Body of pancreas (tissue), 4 donors: ENCODE data around the gene LAX1. TPM values are rescaled to one million over a fixed set of nuclear protein-coding genes. Genes with fewer than 3 reads are reported as not detected.
"Not testable (repeated sequence)": the region's sequence is repeated elsewhere in the genome, so short reads cannot be mapped to it uniquely, and the experiment has no call there.

Experiments used
- ATAC-seq: fragments of 150-250 bp; one replicate; pipeline ENCODE4 v1.9.1; 2016
- DNase-seq, 4 donors: peaks; one replicate each; pipeline ENCODE4 v3.0.0-alpha.2; 2019
- H3K27ac ChIP-seq, 4 donors: fragments of 200-600 bp; sonication (generic); 1 replicate in 3 of 4; 2 replicates in 1 of 4; pipeline versions ENCODE4 v1.5.1 to v1.6.1; 2016 to 2019; ENCODE audit warnings: mild to moderate bottlenecking in 1 of 4, mixed read lengths in 1 of 4, moderate library complexity in 1 of 4
- H3K27me3 ChIP-seq, 2 donors: fragments of 200-600 bp; sonication (generic); one replicate each; pipeline ENCODE4 v1.6.0; 2016; ENCODE audit warnings: mild to moderate bottlenecking in 1 of 2
- H3K36me3 ChIP-seq, 2 donors: fragments of 200-600 bp; sonication (generic); replicated peaks in 1 of 2; 2 replicates each; pipeline ENCODE4 v1.5.1; 2016; ENCODE audit warnings: low read depth in 2 of 2; ENCODE audit not compliant: insufficient read depth in 1 of 2
- H3K4me1 ChIP-seq: fragments of 200-600 bp; sonication (generic); one replicate; pipeline ENCODE4 v1.6.0; 2016
- H3K4me3 ChIP-seq, 2 donors: fragments of 200-600 bp; sonication (generic); 1 replicate in 1 of 2; 2 replicates in 1 of 2; pipeline ENCODE4 v1.5.1; 2016 to 2019
- H3K9me3 ChIP-seq, 3 donors: fragments of 200-600 bp; sonication (generic); 1 replicate in 2 of 3; 2 replicates in 1 of 3; pipeline ENCODE4 v1.5.1; 2016
- POLR2A ChIP-seq, 3 donors: fragments of 450-650 bp; IDR thresholded peaks; one replicate each; pipeline ENCODE4 v1.6.1; 2016; ENCODE audit warnings: antibody characterized with exemption in 3 of 3, mild to moderate bottlenecking in 2 of 3
- WGBS, 2 donors: methylation state at CpG; one replicate each; pipeline ENCODE4 v1.1.5; 2017; 5-methylcytosine and 5-hydroxymethylcytosine counted together
- intact Hi-C: fragments of 100-400 bp; cut with DNase I; formaldehyde crosslinking; loops from one replicate; pipeline ENCODE4 v1.15.1; 2023
- total RNA-seq, 2 donors: library from RNA; depleted of rRNA; stranded (reverse); fragments of >200 nt; gene quantifications; one replicate each; pipeline ENCODE4 v1.1.0, GENCODE V29; 2016
- TF ChIP-seq, protein P1 (sequence below), 7 experiments: fragments of 450-650 bp in 4 of 7; fragments of 200-600 bp in 3 of 7; sonication (generic) in 3 of 7; IDR thresholded peaks; one replicate each; pipeline ENCODE4 v1.5.1; 2016 to 2019; ENCODE audit warnings: antibody characterized with exemption in 7 of 7

The LAX1 gene
- total RNA-seq, 2 donors from 2014 or later: under 0.01 TPM; not detected in 1

DNA sequence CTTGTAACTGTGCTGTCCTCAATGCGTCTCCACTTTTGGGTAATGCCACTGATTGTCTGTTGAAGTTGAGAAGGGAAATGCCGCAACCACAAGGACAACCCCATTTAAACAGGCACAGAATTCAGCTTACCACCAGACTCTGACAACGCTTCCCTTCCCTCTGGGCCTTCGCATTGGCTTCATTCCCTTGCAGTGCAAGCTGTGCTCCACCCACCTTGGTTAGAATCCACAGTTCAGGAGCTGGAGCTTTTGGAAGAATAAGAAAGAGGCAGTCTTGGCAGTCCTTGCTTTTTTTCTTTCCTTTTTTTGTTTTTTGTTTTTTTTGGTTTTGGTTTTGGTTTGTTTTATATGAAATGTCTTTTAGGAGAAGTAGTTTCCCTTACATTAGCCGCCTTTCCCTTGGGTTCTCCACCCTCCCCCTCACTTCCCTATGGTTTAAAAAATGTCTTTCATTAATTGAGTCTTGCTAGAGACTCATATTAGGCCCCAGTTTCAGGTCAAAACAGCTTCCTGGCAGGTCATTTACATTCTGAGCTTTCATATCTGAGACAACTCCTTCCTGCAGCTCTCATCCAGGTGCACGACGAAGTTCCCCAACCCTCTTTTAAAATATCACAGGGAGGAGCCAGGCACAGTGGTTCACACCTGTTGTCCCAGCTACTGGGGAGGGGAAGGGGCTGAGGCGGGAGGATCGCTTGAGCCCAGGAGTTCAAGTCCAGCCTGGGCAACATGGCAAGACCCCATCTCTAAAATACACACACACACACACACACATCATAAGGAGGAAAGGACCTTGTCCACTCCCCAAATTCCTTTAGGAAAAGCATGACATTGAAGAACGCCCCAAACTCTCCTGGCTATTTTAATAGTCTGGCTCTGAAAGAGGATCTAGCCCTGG is 20.7 kb upstream of the LAX1 start:
- Histone ChIP-seq H3K36me3 (no peaks in the 10 kb centered on the region), H3K27ac (no peak overlapping the region), H3K4me3 (no peak overlapping the region), H3K9me3 (no peaks in the 10 kb centered on the region), H3K27me3 (no peaks in the 10 kb centered on the region), H3K4me1 (no peaks in the 10 kb centered on the region)
- WGBS, 2 donors: 72 to 84% methylated on average over 10 of the region's 10 CpGs
- DNase-seq (peak in 2 of 4 donors; percentile 14 to 34), ATAC-seq (peak; percentile 40)
- no peak for TF ChIP-seq POLR2A (IDR thresholded peaks at IDR 0.05)
- TF ChIP-seq, protein P1, sequence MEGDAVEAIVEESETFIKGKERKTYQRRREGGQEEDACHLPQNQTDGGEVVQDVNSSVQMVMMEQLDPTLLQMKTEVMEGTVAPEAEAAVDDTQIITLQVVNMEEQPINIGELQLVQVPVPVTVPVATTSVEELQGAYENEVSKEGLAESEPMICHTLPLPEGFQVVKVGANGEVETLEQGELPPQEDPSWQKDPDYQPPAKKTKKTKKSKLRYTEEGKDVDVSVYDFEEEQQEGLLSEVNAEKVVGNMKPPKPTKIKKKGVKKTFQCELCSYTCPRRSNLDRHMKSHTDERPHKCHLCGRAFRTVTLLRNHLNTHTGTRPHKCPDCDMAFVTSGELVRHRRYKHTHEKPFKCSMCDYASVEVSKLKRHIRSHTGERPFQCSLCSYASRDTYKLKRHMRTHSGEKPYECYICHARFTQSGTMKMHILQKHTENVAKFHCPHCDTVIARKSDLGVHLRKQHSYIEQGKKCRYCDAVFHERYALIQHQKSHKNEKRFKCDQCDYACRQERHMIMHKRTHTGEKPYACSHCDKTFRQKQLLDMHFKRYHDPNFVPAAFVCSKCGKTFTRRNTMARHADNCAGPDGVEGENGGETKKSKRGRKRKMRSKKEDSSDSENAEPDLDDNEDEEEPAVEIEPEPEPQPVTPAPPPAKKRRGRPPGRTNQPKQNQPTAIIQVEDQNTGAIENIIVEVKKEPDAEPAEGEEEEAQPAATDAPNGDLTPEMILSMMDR (IDR thresholded peaks at IDR 0.05): no peak
- intact Hi-C loops: no loop called here

DNA sequence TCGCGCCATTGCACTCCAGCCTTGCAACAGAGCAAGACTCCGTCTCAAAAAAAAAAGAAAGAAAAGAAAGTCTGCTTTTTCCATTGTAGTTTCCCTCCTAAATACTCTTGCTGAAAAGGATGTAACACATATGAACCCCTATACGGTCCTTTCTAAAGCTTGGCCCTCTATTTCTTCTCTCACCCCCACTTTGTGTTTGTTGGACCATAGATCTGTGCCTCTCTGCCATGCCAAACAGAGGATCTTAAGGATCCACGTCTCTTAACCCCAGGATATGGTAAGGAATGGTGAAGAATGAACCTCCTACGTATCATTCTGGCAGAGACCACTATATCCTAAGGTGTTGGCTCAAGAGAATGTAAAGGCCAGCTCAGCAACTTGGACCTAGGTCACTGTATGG is 18.7 kb upstream of the LAX1 start:
- no peak overlapping the region for H3K27ac ChIP-seq
- ATAC-seq (no peak), DNase-seq (no peak)
- no peaks in the 10 kb centered on the region for H3K9me3 ChIP-seq
- H3K4me1 ChIP-seq: no peaks in the 10 kb centered on the region
- no peaks in the 10 kb centered on the region for H3K36me3 ChIP-seq
- 91 to 93% methylated on average over 6 of the region's 6 CpGs for WGBS, 2 donors
- no peak for TF ChIP-seq POLR2A (IDR thresholded peaks at IDR 0.05)
- TF ChIP-seq, protein P1 (IDR thresholded peaks at IDR 0.05): no peak
- no peaks in the 10 kb centered on the region for H3K27me3 ChIP-seq
- intact Hi-C loops: no loop called here
- no peak overlapping the region for H3K4me3 ChIP-seq

DNA sequence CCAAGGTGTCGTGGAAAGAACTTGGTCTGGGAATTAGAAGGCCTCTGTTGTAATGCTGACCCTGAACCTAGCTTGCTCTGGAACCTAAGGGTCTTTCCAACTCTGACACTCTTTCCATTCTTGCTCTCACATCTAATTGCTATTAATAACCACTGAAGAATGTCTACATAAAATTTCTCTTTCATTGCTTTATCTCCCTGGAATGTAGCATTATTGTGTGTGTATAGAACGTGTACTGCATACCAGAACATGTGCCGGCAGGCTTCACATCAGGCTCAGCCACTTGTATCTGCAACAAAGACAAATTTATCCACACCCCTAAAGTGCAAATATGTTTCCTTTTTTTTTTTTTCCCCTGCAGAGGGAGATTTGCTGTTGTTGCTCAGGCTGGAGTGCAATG is 13.9 kb upstream of the LAX1 start:
- Histone ChIP-seq H3K27ac (no peak overlapping the region), H3K27me3 (no peaks in the 10 kb centered on the region), H3K9me3 (no peaks in the 10 kb centered on the region), H3K4me1 (no peaks in the 10 kb centered on the region), H3K4me3 (no peak overlapping the region), H3K36me3 (no peaks in the 10 kb centered on the region)
- DNase-seq (no peak), ATAC-seq (peak; percentile 66)
- intact Hi-C loops: no loop called here
- no peak for TF ChIP-seq POLR2A (IDR thresholded peaks at IDR 0.05)
- TF ChIP-seq, protein P1 (IDR thresholded peaks at IDR 0.05): no peak
- WGBS, 2 donors: 63 to 71% methylated on average over 3 of the region's 3 CpGs

DNA sequence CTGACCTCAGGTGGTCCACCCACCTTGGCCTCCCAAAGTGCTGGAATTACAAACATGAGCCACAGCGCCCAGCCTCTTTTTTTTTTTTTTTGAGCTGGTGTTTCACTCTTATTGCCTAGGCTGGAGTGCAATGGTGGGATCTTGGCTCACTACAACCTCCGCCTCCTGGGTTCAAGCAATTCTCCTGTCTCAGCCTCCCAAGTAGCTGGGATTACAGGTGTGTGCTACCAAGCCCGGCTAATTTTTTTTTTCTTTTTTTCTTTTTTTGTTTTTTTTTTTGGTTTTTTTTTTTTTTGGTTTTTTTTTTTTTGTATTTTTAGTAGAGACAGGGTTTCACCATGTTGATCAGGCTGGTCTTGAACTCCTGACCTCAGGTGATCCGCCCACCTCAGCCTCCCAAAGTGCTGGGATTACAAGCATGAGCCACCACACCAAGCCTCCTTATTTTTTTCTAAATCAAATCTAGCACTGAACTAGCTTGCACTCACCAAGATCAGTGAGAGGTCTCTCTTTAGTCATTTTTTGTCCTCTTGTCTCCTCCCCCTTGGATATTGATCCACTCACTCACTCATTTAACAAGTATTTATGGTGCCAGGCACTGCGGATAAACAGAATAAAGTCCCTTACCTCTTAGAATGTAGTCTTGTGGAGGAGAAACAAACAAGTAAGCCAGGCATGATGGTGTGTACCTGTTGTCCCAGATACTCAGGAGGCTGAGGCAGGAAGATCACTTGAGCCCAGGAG is 13.2 kb upstream of the LAX1 start:
- H3K27ac ChIP-seq, H3K4me1 ChIP-seq, H3K9me3 ChIP-seq, DNase-seq, H3K27me3 ChIP-seq, H3K4me3 ChIP-seq, H3K36me3 ChIP-seq, intact Hi-C loops, ATAC-seq: not testable (repeated sequence)
- WGBS, 2 donors: 79 to 92% methylated on average over 4 to 5 of the region's 5 CpGs

DNA sequence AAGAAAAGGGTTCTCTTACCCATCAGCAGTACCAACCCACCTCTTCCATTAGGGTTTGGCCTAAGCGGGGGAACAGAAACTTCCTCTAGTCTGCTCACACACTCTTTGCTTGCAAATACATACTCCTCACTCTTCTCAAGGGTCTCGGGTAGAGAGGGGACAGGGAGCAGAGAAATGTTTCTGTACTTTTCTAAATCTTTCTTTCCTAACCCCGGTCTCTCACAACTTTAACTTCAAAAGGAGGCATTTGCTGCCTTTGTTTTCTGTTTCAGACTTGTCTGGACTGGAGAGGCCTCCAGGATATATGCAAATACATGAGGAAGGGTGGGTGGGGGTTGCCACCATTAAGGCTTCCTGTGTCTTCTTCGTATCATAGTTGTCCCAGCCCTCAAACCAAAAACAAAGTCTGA is 10.5 kb upstream of the LAX1 start:
- no peaks in the 10 kb centered on the region for H3K4me1 ChIP-seq
- 83 to 84% methylated on average over 4 of the region's 4 CpGs for WGBS, 2 donors
- no peak overlapping the region for H3K27ac ChIP-seq

More for the DNA sequence above, 10.5 kb upstream of the LAX1 start:
- DNase-seq (no peak), ATAC-seq (no peak)
- Histone ChIP-seq H3K9me3 (no peaks in the 10 kb centered on the region), H3K36me3 (no peaks in the 10 kb centered on the region), H3K4me3 (no peak overlapping the region), H3K27me3 (no peaks in the 10 kb centered on the region)
- TF ChIP-seq POLR2A (IDR thresholded peaks at IDR 0.05): no peak
- TF ChIP-seq, protein P1 (IDR thresholded peaks at IDR 0.05): no peak
- intact Hi-C loops: no loop called here
